ENCODE results near the gene IQCK.

Gene IQCK

DNA sequence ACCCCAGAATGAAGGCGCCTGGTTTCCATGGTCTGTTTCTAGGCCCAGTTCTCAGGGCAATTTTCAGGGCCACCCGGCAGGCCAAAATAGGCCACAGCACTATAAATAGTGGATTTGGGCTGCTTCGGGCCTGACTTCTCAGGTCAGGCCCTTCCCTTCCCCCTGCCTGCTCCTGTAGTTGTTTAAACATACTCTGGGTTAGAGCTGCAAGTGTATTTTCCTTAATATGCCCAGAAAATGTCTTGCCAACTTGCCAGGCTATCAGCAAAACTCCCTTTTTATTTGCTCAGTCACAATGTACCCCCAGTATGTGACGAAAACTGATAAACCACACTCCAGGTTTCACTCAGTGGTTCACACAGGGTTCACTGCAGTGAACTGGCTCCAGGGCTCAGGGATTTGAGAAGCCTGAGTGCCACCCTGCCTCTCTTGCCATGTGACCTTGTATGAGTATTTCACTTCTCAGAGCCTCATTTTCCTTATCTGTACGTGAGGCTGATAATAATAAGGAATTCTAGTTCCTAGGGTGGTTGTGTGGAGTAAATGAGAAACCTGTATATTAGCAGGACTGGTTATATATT lies 90.1 kb downstream of the IQCK start:
- no peak for DNase-seq

- DNase-seq = no peak
Observed at GRCh38 chr16:19809121-19809635, 91.1 kb downstream of the IQCK start.

DNA sequence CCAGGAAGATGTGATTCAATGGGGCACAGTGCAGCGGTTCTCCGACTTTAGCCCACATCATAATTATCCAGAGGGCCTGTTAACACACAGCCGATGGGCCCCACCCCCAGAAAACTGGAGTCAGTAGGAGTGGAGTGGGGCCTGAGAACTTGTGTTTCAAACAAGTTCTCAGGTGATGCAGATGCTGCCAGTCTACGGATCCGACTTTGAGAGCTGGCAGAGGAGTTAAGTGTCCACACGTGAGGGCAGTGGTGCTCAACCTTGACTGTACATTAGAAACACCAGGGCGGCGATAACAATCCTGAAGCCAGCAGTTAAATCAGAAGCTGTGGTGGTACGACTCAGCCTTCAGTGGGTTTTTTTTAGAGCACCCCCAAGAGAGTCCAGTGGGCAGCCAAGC lies 91.6 kb downstream of the IQCK start:
- DNase-seq = no peak

DNA sequence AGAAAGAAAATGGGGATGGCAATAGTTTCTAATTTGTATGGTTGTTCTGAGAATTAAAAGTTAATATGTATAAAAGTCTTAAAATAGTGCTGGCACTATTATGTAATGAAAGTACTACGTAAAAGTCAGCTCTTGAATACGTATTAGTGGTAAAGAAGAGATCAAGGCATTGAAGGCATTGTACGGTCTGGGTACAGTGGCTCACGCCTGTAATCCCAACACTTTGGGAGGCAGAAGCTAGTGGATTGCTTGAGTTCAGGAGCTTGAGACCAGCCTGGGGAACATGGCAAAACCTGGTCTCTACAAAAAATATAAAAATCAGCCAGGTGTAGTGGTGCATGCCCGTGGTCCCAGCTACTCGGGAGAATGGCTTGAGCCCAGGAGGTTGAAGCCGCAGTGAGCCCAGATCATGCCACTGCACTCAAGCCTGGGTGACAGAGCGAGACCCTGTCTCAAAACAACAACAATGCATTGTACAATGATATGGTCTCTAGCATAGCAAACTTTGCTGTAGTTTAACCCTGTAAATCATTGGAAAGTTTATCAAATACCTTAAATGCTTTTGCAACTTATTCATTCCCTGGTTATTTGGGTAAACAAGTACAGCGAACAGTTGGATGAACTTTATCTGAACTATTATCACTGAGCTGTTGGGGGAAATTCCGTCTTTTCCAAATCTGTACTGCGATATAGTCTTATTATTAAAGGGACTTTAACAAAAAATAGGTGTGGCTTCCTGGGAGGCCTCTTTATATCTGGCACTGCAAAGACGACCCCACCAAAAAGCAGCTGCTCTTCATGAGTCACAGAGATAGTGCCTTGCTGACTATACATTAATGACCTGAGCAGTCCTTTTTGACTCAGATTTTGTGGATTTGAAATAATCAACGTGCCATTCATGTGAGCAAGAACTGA lies 93.0 kb downstream of the IQCK start:
- no peak for DNase-seq

- no peak for DNase-seq
Observed at GRCh38 chr16:19812986-19813385, 94.9 kb downstream of the IQCK start.

DNA sequence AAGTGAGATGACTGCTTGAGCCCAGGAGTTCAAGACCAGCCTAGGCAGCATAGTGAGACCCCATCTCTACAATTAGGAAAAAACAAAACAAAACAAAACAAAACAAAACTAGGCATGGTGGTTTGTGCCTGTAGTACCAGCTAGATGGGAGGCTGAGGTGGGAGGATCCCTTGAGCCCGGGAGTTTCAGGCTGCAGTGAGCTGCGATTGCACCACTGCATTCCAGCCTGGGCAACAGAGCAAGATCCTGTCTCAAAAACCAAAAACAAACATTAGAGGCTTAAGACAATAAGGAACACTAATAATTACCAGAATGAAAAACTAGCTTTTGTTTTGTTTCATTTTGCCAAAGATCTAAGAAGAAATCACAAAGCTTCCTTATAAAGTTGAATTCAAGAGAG lies 97.3 kb downstream of the IQCK start:
- no peak for DNase-seq

- no peak for DNase-seq
Observed at GRCh38 chr16:19817122-19817521, 99.1 kb downstream of the IQCK start.

- no peak for DNase-seq
Observed at GRCh38 chr16:19817875-19818274, 99.8 kb downstream of the IQCK start.

DNA sequence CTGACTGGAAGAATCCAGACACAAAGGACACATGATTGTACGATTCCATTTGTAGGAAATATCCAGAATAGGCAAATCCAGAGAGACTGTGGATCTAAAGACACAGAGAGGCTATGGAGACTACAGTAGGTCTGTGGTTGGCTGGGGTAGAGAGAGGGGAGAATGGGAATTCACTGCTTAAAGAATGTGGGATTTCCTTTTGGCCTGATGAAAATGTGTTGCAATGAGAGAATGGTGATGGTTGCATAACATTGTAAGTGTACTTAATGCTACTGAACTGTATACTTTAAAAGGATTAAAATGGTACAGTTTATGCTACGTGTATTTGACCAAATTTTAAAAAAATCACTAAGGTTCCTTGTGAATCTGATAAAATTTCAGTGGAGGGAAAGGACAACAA lies 104.5 kb downstream of the IQCK start:
- no peak for DNase-seq

DNA sequence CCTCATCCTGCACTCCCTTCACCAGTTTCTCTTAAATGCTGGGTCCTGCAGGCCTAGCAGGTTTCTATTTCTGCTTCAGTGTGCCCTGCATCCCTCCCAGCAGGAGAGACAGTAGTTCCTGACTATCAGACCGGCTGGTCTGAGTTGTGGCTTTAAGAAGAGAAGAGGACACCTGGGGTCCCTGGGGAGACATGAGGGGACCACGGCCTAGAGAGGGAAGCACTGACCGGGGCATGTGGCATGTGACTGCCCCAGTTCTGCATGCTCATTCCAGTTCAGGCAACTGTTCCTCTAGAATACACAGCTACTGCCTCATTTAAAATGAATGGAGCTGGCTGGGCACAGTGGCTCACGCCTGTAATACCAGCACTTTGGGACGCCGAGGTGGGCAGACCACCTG lies 105.3 kb downstream of the IQCK start:
- DNase-seq = no peak

GRCh38 chr16:19824216-19824615 lies 106.1 kb downstream of the IQCK start:
- DNase-seq = no peak

- DNase-seq = no peak
Observed at GRCh38 chr16:19829844-19830692, 112.0 kb downstream of the IQCK start.

DNA sequence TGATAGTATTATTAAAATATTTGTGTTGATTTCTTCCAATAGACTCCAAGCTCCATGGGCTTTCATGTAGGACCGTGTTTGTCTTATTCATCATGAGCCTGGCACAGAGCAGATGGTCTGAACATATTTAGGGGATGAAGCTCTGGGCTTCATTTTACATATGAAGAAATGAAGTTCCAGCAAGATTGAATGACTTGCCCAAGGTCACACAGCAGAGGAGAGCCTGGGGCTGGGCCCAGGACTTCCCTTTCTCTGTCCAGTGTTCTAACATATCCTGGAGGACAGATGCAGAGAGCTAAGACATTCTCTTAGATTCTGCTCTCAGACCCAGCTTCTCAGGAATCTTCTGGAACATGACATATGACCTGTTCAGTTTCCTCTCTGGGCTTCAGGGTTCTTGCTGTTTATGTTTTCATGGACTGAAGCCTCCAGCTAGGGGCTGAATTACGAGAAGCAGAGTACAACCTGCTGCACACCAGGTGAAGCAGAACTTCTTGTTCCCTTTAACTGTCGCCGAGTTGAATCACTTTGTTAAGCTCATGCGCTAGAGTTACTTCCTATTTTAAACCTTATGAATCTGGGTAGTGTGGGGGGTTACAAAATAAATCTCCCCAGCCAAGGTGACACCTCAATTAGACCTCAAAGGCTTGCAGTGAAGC lies 113.0 kb downstream of the IQCK start:
- DNase-seq = no peak

DNA sequence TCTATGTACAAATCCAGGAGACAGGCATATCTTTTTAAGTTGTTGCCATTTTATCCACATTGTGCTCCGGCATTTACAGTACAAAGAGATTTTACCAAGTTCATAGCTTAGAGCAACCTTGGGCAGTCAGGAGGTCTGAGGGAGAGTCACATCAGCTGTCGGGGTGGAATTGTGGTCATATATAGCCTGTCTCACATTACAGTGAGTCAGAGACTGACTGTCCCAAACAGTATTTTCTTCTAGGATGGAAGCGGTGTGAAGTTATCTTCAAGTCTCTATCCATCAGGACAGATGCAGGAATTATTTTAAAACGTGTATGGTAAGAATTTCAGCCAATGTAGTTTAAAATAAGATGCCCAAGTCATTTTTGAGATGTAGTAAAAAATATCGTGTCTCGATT lies 113.6 kb downstream of the IQCK start:
- DNase-seq = no peak

GRCh38 chr16:19833176-19833575 lies 115.1 kb downstream of the IQCK start:
- DNase-seq = no peak

DNA sequence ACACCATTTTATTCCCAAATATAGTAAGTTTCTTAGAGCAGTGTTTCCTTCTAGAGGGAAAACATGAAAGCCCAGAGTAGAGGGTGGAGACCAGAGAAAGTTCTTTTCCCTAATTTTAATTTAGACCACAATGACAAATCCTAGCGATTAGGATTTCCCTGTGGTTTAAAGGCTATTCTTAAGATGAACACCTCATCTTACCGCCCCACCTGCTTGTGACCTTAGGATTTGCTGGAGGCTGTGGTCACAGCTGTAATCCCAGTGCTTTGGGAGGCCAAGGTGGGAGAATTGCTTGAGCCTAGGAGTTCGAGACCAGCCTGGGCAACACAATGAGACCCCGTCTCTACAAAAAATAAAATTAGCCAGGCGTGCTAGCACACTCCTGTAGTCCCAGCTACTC lies 115.5 kb downstream of the IQCK start:
- no peak for DNase-seq

- DNase-seq = no peak
Observed at GRCh38 chr16:19835196-19835595, 117.1 kb downstream of the IQCK start.

GRCh38 chr16:19835968-19836421 lies 117.9 kb downstream of the IQCK start:
- DNase-seq = no peak

GRCh38 chr16:19837331-19837980 lies 119.4 kb downstream of the IQCK start:
- DNase-seq = no peak

GRCh38 chr16:19837984-19838707 lies 120.1 kb downstream of the IQCK start:
- no peak for DNase-seq

- DNase-seq = no peak
Observed at GRCh38 chr16:19840524-19841110, 122.5 kb downstream of the IQCK start.
